GM21423 (cell line): ENCODE results near the gene ACOX2.
A peak's percentile ranks its signal among the peaks of the same experiment; 100 is the strongest.

Source experiments
- ATAC-seq: cut with Tn5 transposase; IDR thresholded peaks from one replicate; pipeline ENCODE4 v1.9.1; 2021; ENCODE audit warnings: mild to moderate bottlenecking, moderate library complexity; ENCODE audit not compliant: unreplicated experiment

The ACOX2 gene

GRCh38 chr3:58536501-58537411 is at the start of gene ACOX2:
ACOX2 (minus strand) TSS chr3:58537190; CDS start chr3:58535106, 2,084 bp downstream.
- ATAC-seq = no peak

DNA sequence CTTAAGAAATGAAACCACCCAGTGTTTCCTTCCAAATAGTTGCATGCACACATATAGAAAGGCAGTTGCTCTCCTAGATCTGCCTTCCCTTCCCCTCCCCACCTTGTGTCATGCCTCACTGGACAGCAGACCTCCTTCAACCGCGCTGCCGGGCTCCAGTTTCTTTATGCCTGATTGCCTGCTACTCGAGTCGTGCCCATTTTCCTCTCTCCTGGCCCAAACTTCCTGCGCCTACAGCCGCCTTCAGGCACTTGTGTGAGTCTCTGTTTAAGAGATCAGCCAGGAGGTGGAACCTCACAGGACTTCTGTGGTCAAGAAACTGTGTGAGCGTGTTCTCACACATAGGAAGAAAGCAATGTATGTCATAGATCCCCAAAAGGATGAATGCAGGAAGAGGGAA is 49.0 kb upstream of the ACOX2 start:
- ATAC-seq = no peak

DNA sequence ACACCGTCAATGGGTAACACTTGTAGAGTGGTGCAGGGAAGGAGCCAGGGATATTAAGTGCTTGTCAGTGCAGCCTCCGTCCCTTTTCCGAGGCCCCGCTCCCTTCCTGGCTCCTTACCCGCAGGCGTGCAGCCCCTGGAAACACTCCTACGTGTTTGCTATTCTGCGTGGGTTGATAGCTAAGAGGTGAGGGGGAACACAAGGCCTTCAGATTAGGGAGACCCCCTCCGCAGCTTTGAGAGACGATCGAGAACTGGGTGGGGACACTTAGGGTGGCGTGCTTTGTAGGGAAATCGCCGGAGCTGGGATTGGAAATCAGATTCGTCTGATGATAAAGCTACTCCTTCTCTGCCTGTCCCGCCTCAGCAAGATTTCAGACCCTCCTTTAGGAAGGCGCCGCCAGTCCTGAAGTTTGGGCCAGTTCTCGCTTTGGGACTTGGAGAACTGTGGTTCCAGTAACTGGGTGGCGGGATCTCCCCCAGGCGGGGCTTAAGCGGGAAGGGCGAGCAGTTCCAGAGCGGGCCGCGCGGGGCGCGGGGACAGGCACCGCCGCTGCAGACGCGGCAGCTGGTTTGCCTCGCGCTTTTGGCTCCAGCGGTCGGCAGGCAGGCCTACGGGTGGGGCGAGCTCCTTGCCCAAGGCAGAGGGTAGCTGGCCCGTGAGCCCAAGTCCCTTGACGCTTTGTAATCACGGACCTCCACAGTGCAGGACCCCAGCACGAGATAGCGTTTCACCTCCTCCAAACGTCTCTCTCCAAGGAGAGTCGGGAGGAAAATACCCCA is 48.2 kb upstream of the ACOX2 start:
- peak; percentile 88 for ATAC-seq

DNA sequence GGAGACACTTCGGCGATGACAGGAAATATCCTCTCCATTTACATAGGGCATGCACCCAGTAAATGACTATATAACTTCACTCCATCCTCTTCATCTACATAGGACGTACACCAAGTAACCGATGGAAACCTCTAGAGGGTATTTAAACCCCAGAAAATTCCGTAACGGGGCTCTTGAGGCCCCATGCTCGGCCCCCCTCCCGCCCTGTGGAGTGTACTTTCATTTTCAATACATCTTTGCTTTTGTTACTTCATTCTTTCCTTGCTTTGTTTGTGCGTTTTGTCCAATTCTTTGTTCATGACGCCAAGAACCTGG is 47.7 kb upstream of the ACOX2 start:
- no peak for ATAC-seq

GRCh38 chr3:58581328-58582091 is 44.5 kb upstream of the ACOX2 start:
- ATAC-seq = no peak

- ATAC-seq = no peak
Measured at GRCh38 chr3:58580826-58581327, 43.9 kb upstream of the ACOX2 start.

DNA sequence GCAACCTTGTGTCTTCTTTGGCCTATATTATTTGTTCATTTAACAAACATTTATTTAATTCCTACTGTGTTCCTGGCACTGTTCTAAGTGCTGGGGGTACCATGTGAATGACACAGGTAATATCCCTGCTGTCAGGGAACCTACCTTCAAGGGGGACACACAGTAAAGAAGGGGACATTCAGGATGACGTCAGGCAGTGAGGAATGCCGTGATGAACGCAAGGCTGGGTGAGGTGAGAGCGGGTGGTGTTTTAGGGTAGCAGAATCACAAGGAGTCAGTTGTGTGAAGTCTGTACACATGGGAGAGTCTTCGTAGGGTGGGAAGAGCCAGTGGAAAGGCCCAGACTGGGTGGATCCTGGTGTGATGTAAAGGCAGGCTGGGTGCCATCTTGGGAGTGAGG is 41.9 kb upstream of the ACOX2 start:
- no peak for ATAC-seq

DNA sequence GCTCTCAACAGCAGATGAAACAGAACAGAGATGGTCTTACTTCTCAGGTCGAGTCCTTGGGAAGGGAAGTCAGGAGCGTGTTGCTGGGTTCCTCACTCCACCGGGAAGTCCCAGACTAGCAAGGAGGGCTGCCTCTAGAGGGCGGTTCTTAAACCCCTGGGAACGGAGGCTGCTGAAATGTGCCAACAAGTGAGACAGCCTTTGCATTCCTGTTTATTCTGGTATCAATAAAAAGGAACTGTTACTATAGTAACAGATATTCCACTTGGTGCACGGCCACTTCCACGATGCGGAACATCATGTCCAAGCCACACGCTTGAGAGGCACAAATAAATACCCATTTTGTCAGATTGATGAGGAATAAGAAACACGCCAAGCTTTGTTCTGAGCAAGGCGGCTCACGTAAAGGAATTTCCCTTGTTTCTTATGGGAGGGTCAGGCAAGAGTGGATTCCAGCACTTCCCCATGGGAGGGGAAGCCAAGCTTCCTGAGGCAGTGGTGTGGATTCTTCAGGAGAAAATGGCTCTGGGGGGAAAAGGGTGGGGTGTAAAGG is 40.4 kb upstream of the ACOX2 start, which contains the start of gene FAM107A:
FAM107A (minus strand) TSS at position 123 of the 553 bp plus-strand sequence. CDS start 7,531 bp downstream, outside the sequence.
- no peak for ATAC-seq

GRCh38 chr3:58576716-58577115 is 39.7 kb upstream of the ACOX2 start:
- no peak for ATAC-seq

- no peak for ATAC-seq
Measured at GRCh38 chr3:58575971-58576652, 39.1 kb upstream of the ACOX2 start.

DNA sequence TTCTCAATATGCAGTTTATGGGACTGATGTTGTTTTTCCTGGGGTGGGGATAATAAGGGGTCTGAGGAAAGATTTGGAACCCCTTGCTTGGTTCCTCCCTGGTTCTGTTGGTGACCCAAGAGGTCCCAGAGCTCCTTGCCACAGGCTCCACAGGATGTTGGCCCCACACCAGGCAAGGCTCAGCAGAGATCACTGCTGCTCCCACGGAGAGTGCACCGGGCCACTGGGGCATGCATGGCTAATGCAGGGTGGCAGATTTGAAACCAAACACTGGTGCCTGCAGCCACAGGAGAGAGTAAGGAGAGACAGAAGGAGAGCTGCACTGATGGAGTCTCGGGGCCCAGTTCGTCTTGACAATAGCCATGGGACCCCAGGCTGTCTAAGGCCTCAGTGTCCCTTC is 37.7 kb upstream of the ACOX2 start:
- ATAC-seq = no peak

- no peak for ATAC-seq
Measured at GRCh38 chr3:58574106-58574505, 37.1 kb upstream of the ACOX2 start.

DNA sequence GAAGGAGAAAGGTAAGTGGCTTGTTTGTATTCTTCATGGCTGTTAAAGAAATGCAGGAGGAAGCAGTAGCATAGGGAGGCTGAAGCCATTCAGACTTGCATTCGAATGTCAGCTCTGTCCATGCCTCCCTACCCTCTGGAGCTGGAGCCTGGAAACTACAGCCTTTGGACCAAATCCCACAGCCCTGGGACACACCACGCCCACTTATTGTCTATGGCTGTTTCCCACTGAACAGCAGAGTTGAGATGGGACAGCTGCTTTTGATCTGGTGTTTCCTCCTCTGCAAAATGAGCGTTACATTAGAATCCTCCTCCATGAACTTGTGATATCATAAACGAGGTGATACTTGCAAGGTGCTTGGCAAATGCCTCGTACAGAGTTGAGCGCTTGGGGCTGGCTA is 36.6 kb upstream of the ACOX2 start:
- ATAC-seq = no peak

DNA sequence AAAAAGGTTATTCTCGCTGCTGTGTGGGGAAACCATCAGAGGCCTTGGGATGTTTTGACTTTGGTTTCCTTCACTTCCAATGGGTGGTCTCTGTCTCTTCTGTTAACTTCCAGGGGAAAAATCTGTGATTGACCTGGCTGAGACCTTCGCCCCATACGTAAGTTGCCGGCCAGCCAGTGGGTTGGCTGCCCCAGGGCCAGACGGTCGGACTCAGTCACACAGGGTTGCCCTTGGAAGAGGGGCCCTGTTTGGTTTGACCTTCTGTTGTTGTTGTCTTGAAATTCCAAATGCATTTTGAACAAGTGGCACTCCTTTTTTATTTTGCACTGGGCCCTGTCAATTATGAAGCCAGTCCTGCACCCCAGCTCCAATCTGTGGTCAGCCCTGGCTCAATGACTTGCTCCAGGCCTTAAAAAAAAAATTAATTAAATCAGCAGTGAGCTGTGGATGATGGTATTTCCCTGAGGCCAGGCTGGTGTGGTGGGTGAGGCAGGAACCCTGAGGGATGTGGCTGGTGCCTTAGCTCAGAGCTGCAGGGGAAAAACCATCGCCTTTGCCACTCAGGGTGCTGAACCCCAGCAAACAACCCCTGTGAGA is 35.7 kb upstream of the ACOX2 start:
- no peak for ATAC-seq

DNA sequence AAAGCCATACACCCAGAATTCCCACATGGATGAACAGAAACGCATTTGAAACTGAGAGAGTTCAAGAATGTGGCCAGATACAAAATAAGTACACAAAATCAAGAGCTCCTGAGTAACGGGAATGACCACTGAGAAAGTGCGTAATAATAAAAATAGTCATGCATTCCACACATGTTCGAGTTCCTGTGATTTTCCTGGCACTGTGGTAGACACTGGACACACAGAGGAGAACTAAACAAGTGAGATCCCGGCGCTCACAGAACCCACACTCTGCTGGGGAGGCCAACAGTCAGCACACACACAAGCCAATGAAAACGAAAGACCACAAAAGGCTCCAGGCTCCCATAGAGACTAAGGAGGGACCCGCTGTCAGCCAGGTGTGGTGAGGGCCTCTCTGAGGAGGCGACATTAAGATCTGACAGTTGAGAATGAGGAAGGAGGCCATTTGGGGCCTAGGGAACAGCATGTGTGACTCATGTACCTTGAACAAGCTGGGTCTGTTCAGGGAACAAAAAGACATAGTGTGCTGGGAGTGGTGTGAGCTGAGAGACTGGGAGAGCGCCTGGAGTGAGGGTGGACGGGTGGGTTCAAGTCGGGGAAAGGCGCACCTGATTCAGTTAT is 35.1 kb upstream of the ACOX2 start:
- ATAC-seq = no peak

- ATAC-seq = no peak
Measured at GRCh38 chr3:58570851-58571250, 33.9 kb upstream of the ACOX2 start.

- ATAC-seq = no peak
Measured at GRCh38 chr3:58569287-58570001, 32.5 kb upstream of the ACOX2 start.

DNA sequence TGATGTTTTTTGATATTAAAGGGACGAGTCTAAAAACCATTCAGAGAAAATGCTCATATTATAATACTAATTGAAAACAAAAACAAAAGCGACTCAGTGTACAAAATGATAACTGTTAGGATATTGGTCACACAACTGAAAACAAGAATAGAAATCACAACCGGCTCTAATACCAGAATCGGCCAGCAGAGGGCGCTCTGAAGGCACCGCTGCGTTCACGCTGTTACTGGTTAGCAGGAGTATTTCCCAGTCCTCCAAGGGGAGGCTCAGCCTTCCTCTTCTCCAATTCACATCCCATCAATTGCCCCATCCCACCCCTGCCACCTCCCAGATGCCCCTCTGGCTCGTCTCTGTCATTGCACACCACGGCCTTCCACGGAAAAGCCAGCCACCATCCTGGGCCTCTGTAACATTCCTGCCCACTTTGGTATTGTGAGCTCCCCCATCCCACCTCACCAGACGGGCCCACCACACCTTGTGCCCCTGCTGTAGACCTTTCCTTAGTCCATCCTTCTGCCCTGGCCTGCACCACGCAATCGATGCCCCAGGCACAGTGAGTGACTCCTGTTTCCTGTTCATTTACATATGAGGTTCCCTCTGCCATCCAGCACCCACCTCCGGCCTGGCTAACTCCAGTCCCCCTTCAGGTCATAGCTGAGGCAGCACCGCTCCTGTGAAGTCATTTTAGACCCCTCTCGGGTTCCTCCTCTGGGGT is 31.7 kb upstream of the ACOX2 start:
- ATAC-seq = no peak
